Panc1 (cell line): ENCODE results near the gene OPTC. TPM values are rescaled to one million over a fixed set of nuclear protein-coding genes. Genes with fewer than 3 reads are reported as not detected.
A peak's percentile ranks its signal among the peaks of the same experiment; 100 is the strongest.

ENCODE experiments used
- ATAC-seq: fragments of 200-7000 bp; cut with Tn5 transposase; 2 replicates; pipeline ENCODE4 v1.9.1; 2020; ENCODE audit warnings: mild to moderate bottlenecking, moderate library complexity
- BruUV-seq: library from RNA; stranded (reverse); fragments of 400-500 nt; replicated peaks from 2 replicates; lab custom pipeline; 2021; lab: Mats Ljungman, UMichigan
- CTCF ChIA-PET: fragments of 300-600 bp; sonication (Branson Sonifier 250); formaldehyde crosslinking; loops from one replicate; lab custom pipeline; 2022; ENCODE audit warnings: antibody characterized with exemption; lab: Charles Lee
- POLR2A ChIA-PET: fragments of 300-600 bp; sonication (Branson Sonifier 250); formaldehyde crosslinking; loops from one replicate; lab custom pipeline; 2022; ENCODE audit warnings: antibody characterized with exemption; lab: Charles Lee
- DNase-seq: peaks from one replicate; pipeline ENCODE4 v3.0.0-alpha.2; 2010; ENCODE audit warnings: low read depth, low spot score
- H3K27ac ChIP-seq: 2 replicates; pipeline ENCODE4 v1.5.1; 2011; ENCODE audit warnings: mild to moderate bottlenecking, low read length, inconsistent platforms
- H3K27me3 ChIP-seq: fragments of 200-500 bp; sonication (Bioruptor generic); 2 replicates; pipeline ENCODE4 v1.6.0; 2014; ENCODE audit warnings: low read length, inconsistent platforms; ENCODE audit not compliant: control insufficient read depth, insufficient read depth
- H3K36me3 ChIP-seq: fragments of 200-500 bp; sonication (Bioruptor generic); 2 replicates; pipeline ENCODE4 v1.5.1; 2014; ENCODE audit warnings: inconsistent platforms, mild to moderate bottlenecking, low read length, moderate library complexity; ENCODE audit not compliant: control insufficient read depth, insufficient read depth
- H3K4me1 ChIP-seq: 2 replicates; pipeline ENCODE4 v1.5.1; 2011; ENCODE audit warnings: inconsistent platforms, mild to moderate bottlenecking, low read length, moderate library complexity; ENCODE audit not compliant: control insufficient read depth, insufficient read depth
- H3K4me3 ChIP-seq, 2 experiments: 2 replicates each; pipeline ENCODE4 v1.5.1; 2011 to 2012; ENCODE audit warnings: low read depth in 2 of 2, low read length in 2 of 2, mild to moderate bottlenecking in 2 of 2, inconsistent platforms in 1 of 2, moderate library complexity in 1 of 2
- H3K9me3 ChIP-seq: fragments of 200-500 bp; sonication (Bioruptor generic); 2 replicates; pipeline ENCODE4 v1.5.1; 2014; ENCODE audit warnings: low read depth, mild to moderate bottlenecking, inconsistent platforms, low read length, moderate library complexity; ENCODE audit not compliant: control insufficient read depth, insufficient read depth
- POLR2AphosphoS5 ChIP-seq: IDR thresholded peaks from 2 replicates; pipeline ENCODE4 v1.6.1; 2012; ENCODE audit warnings: mild to moderate bottlenecking, low read depth, low read length, moderate library complexity
- SIN3A ChIP-seq: IDR thresholded peaks from 2 replicates; pipeline ENCODE4 v1.6.1; 2012; ENCODE audit warnings: low read depth, mild to moderate bottlenecking, low read length, moderate library complexity, borderline replicate concordance; ENCODE audit not compliant: insufficient read depth
- TCF7L2 ChIP-seq: IDR thresholded peaks from 2 replicates; pipeline ENCODE4 v1.6.1; 2011; ENCODE audit warnings: mild to moderate bottlenecking, low read depth, low read length, inconsistent platforms
- in situ Hi-C: cut with HindIII; loops from 2 replicates; pipeline ENCODE4 v1.10.0; 2016; ENCODE audit warnings: low sequenced_read_pairs, low pct_unique_long_range_greater_than_20kb
- intact Hi-C: fragments of 100-400 bp; cut with micrococcal nuclease; formaldehyde crosslinking; loops from one replicate; pipeline ENCODE4 v1.10.0; 2022; ENCODE audit not compliant: unreplicated experiment
- total RNA-seq: library from RNA; stranded (reverse); gene quantifications from one replicate; pipeline ENCODE4 v1.2.1, GENCODE V29; 2021; ENCODE audit not compliant: unreplicated experiment
- TF ChIP-seq, protein P1 (sequence below): fragments of 450-650 bp; IDR thresholded peaks from 2 replicates; pipeline ENCODE4 v1.5.1; 2017; ENCODE audit warnings: mild to moderate bottlenecking
- TF ChIP-seq, protein P2 (sequence below), 2 experiments: IDR thresholded peaks; 2 replicates each; pipeline ENCODE4 v1.6.1; 2011 to 2012; ENCODE audit warnings: low read depth in 2 of 2, control low read depth in 1 of 2, low read length in 1 of 2, mild to moderate bottlenecking in 1 of 2, moderate library complexity in 1 of 2; ENCODE audit not compliant: insufficient read depth in 1 of 2

The OPTC gene
- total RNA-seq, 1 experiment from 2014 or later: not detected

DNA sequence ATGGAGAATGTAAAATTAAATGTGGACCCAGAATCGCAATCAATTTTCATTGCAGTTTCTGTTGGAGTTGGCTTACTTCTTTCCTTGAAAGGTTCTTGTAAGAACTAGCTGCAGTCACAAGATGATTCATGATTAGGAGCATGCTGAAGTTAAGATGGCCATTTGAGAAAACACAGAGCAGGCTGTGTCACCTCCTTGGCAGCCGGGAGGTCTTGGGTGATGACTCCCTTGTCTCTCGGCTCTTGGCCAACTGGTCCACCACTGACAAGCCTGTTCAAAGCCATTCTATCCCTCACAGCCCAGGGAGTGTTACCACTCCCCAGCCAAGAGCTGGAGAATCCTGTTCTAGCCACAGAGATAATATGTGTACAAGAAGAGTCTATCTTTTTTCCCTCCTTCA, 40.6 kb downstream of the OPTC start:
- peak; percentile 55; the same call in 1 of the 2 replicates for ATAC-seq
- in situ Hi-C loops: no loop called here
- no peaks in the 10 kb centered on the region for H3K9me3 ChIP-seq
- CTCF ChIA-PET: no interaction called here
- no peaks in the 10 kb centered on the region for H3K36me3 ChIP-seq
- no peak overlapping the region for H3K4me3 ChIP-seq
- no peak for DNase-seq
- no peak overlapping the region for H3K27ac ChIP-seq
- no peaks in the 10 kb centered on the region; the same call in 1 of the 2 replicates for H3K4me1 ChIP-seq
- intact Hi-C loops: no loop called here
- no peak for TF ChIP-seq POLR2AphosphoS5
- no peak for TF ChIP-seq TCF7L2
- TF ChIP-seq, protein P1, sequence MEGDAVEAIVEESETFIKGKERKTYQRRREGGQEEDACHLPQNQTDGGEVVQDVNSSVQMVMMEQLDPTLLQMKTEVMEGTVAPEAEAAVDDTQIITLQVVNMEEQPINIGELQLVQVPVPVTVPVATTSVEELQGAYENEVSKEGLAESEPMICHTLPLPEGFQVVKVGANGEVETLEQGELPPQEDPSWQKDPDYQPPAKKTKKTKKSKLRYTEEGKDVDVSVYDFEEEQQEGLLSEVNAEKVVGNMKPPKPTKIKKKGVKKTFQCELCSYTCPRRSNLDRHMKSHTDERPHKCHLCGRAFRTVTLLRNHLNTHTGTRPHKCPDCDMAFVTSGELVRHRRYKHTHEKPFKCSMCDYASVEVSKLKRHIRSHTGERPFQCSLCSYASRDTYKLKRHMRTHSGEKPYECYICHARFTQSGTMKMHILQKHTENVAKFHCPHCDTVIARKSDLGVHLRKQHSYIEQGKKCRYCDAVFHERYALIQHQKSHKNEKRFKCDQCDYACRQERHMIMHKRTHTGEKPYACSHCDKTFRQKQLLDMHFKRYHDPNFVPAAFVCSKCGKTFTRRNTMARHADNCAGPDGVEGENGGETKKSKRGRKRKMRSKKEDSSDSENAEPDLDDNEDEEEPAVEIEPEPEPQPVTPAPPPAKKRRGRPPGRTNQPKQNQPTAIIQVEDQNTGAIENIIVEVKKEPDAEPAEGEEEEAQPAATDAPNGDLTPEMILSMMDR: no peak
- TF ChIP-seq, protein P2, sequence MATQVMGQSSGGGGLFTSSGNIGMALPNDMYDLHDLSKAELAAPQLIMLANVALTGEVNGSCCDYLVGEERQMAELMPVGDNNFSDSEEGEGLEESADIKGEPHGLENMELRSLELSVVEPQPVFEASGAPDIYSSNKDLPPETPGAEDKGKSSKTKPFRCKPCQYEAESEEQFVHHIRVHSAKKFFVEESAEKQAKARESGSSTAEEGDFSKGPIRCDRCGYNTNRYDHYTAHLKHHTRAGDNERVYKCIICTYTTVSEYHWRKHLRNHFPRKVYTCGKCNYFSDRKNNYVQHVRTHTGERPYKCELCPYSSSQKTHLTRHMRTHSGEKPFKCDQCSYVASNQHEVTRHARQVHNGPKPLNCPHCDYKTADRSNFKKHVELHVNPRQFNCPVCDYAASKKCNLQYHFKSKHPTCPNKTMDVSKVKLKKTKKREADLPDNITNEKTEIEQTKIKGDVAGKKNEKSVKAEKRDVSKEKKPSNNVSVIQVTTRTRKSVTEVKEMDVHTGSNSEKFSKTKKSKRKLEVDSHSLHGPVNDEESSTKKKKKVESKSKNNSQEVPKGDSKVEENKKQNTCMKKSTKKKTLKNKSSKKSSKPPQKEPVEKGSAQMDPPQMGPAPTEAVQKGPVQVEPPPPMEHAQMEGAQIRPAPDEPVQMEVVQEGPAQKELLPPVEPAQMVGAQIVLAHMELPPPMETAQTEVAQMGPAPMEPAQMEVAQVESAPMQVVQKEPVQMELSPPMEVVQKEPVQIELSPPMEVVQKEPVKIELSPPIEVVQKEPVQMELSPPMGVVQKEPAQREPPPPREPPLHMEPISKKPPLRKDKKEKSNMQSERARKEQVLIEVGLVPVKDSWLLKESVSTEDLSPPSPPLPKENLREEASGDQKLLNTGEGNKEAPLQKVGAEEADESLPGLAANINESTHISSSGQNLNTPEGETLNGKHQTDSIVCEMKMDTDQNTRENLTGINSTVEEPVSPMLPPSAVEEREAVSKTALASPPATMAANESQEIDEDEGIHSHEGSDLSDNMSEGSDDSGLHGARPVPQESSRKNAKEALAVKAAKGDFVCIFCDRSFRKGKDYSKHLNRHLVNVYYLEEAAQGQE (IDR thresholded peaks at IDR 0.05; ENCODE audit: insufficient read depth in 1 of 2, low read depth in 2 of 2, low read length in 1 of 2): no peak
- no peak for TF ChIP-seq SIN3A
- H3K27me3 ChIP-seq: no peaks in the 10 kb centered on the region
- no TSS peak for BruUV-seq
- POLR2A ChIA-PET: no interaction called here

DNA sequence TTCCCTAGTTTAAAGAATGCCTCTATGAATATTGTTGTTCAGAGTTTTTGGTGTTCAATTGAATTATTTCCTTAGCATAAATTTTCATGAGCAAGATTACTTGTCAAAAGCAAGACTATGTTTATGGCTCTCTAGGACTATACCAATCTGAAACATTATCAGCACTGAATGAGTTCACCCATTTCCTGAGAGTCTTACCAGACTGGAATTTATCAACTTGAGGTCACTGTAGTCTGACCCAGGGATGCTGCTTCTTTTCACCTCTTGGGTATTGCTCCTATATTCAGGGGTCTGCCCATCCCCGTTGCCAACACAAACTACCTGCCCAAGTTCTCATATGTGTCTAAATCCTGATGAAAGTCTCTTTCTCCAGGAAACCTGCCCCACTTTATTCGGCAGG, 42.6 kb downstream of the OPTC start:
- intact Hi-C loops: no loop called here
- H3K27ac ChIP-seq: no peak overlapping the region

More for the DNA sequence above, 42.6 kb downstream of the OPTC start:
- H3K4me3 ChIP-seq: no peak overlapping the region
- in situ Hi-C loops: no loop called here
- H3K4me1 ChIP-seq: no peaks in the 10 kb centered on the region; the same call in 1 of the 2 replicates
- POLR2A ChIA-PET: no interaction called here
- no peaks in the 10 kb centered on the region for H3K9me3 ChIP-seq
- BruUV-seq: no TSS peak
- DNase-seq (no peak), ATAC-seq (no peak)
- no peaks in the 10 kb centered on the region for H3K27me3 ChIP-seq
- TF ChIP-seq, protein P2 (IDR thresholded peaks at IDR 0.05; ENCODE audit: insufficient read depth in 1 of 2, low read depth in 2 of 2, low read length in 1 of 2): no peak
- TF ChIP-seq POLR2AphosphoS5 (no peak), TCF7L2 (no peak), SIN3A (no peak)
- TF ChIP-seq, protein P1: no peak
- CTCF ChIA-PET: no interaction called here
- H3K36me3 ChIP-seq: no peaks in the 10 kb centered on the region
